NCI-H345 treated with DMSO at 0.1 percent for 48 hours (cell line): ENCODE results near the gene UBE2E1.
"Not testable (repeated sequence)": the region's sequence is repeated elsewhere in the genome, so short reads cannot be mapped to it uniquely, and the experiment has no call there.

Experiments
- DNase-seq: peaks from one replicate; lab custom pipeline; 2025; ENCODE audit not compliant: unreplicated experiment; lab: John Stamatoyannopoulos, UW

The UBE2E1 gene

DNA sequence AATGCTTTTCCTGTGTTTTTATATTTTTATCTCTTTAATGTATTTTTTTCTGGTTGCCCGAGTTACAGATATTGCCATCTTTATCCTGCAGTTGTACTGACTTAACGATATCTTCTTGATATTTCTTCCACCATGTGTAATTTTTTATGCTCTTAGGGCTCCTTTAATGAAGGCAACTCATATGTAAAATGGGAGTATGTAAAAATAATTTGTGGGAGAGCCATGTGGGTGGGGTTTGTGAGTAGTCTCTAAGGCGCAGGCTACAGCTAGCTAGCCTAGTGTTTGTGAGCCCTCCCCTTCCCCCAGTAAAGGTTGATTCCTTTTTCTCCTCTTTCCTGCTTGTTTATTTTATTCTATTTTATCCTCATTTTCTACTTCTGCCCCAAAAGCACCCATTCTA is 38.1 kb downstream of the UBE2E1 start:
- DNase-seq = no peak

DNA sequence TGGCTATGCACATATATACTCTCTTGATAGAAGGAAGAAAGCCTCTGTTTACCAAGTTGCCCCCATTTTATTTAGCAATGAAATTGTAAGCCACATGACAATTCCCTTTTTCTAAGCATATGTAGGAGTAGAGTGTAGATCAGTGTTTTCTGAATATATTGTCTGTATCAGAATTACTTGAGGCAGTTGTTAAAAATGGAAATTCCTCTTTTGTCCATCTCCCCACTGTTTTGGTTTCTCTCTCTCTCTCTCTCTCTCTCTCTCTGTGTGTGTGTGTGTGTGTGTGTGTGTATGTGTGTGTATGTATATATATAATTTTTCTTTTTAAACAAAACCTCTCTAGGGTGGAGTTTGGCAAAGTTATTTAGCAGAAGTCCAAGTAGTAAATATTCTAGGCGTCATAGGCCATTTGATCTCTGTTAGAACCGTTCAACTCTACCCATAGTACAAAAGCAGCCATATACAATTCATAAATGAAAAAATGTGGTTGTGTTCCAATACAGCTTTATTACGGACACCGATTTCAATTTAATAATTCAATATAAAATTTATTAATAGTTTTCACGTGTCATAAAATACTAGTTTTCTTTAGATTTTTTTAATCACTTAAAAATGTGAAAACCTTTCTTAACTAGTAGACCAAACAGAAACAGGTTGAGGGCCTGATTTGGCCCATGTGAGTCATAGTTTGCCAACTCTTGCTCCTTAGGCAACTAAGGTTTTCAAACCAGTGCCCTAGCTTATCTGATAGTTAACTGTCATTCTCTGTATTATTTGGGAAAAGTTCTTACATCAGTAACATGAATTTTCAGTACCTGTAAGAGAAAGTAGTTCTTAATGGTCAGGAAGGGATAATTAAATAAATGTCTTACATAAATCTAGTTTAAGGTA is 39.8 kb downstream of the UBE2E1 start:
- no peak for DNase-seq

DNA sequence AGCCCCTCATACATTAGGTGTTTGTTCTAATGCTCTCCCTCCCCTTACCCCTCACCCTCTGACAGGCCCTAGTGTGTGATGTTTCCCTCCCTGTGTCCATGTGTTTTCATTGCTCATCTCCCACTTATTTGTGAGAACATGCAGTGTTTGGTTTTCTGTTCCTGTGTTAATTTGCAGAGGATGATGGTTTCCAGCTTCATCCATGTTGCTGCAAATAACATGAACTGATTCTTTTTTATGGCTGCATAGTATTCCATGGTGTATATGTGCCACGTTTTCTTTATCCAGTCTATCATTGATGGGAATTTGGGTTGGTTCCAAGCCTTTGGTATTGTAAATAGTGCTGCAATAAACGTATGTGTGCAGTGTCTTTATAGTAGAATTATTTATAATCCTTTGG is 43.7 kb downstream of the UBE2E1 start:
- DNase-seq = not testable (repeated sequence)

DNA sequence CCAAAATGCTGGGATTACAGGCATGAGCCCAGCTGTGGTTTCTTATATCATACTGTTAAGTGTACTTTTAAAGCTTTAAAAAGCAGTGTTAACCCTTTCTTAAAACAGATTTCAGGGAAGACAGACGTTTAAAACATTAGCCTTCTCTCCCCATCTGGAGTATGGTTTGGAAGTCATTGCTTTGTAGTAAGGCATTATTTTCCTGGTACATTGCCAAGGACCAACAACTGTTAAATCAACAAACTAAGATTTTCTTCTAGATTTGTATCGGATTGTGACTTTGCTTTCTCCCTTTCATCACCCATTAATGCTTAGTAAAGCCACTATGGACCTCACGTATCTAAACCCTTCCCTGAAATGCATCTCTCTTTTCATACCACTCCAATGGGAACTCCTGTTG is 50.5 kb downstream of the UBE2E1 start:
- DNase-seq = no peak

DNA sequence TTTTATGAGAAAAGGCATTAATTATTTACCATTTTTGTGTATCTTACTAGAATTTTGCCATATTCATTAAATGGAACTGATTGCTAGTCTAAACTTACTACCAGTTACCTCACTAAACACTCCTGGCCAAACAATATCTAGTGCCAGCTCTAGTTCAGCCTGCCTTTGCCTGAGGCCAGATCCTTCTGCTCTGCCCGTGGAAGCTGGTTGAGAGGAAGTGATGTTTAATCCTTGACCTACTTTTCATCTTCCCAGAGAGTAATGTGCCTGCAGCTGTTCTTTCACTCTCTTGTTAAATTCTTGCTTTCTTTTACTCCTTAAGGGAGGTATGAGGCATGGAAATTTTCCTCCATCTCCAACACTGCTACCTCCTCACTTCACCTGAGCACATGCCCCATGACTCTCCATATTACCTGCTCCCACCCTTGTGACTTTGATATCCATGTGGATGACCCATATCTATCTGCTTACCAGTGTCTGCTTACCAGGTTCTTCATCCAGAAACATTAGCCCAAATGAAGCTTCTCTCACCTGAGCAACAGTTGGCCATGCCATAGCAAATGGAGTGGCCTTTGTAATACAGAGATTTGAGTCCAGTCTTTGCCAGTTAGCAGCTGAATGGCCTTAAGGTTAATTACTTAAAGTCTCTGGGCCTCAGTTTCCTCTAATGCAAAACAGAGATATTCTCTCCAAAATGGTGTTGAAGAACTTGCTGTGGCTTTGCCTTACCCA is 53.4 kb downstream of the UBE2E1 start:
- DNase-seq = no peak

DNA sequence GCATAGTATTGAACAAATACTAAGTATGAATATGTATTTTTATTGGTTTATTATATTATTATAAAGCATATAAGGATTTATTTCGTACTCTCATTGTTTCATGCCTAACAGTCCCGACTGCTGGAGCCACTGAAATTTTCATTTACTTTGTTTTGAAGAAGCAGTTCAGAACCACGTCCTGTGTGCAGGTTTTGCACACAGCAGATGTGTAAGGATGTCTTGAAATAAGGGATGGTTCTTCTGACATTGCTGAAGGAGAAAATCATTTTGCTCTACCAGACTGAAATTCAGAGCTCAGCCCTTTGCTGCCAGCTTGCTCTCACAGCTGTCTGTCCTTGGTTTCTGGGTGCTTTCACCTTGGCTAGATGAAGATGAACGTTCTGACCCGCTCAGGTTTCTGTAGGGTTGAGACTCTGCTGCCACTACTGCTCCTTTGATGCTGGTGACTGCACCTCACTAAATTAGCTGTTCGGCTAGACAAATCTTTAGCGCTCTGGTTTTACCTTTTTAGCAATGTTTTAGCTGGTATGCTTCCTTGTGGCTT is 54.2 kb downstream of the UBE2E1 start:
- no peak for DNase-seq

DNA sequence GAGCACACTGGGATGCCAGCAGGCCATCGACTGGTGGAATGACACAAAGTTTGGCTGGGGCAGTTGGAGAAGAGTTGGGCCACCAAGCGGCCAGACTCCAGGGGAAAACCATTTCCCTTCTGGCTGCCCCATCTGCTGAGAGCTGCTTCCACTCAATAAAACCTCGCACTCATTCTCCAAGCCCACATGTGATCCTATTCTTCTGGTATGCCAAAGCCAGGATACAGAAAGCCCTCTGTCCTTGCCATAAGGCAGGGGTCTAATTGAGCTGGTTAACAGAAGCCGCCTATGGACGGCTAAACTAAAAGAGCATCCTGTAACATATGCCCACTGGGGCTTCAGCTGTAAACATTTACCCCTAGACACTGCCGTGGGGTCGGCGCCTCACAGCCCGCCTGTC is 55.9 kb downstream of the UBE2E1 start:
- no peak for DNase-seq

DNA sequence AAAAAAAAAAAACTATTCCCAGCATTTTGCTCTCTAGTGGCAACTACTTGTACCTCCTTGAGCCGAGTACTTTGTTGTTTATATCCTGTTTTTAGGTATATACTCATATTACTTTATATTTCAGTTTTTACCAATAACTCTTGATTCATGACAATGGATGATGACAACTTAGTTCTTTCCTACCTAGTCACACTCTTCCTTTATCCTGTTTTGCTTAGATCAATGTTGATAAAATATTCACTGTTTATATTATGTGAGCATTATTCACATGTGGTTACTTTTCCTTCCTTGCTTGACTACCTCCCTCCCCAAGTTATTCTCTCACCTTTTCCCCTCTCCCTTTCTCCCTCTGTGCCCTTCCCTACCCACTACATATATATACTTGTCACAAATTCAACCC is 57.3 kb downstream of the UBE2E1 start:
- no peak for DNase-seq

DNA sequence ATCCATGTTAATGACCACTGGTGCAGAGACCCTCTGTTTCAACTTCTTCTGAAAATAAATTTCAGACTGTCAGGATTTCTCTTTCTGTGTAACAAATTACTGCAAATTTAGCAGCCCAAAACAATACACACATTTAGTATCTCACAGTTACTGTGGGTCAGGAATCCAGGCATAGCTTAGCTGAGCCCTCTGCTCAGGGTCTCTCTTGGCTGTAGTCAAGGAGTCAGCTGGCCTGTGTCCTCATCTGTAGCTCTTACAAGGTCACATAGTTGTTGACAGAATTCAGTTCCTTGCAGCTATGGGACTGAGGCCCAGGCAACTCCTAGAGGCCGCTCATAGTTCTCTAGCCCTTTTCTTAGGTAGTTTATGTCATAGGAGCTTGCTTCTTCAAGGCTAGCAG is 59.2 kb downstream of the UBE2E1 start:
- DNase-seq = no peak

DNA sequence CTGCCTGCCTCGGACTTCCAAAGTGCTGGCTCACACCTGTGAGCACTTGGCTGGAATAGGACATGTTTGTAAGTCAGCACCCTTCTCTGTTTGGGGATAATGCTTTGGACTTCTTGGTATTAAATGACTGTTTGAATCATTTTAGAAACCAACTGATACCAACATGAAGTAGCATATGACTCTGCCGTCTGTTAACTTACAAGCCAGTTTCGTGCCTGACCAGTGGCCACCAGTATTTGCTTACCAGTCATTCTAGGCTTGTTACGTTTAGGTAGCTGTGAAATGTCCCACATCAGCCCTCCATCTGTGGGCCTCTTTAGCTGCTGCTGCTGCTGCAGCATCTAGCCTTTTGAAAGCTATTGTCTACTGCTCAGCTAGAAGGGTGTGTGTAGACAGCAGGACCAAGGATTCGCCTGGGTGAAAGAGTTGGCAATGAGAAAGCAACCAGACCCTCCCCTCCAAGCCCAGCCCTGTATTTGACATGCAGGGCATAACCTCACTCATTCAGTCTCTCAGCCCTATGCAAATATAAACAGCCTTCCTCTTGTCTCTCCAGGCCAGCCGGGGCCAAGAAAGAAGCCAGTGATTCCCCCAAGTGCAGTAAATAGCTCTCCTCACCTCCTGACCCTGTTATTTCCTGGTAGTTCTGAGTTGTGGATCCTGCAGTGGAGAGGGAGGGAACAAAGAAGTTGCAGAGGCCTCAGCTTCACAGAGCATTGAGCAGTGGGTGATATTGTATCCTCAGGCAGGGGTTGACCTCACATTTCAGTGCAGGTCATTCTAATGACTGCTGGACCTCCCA is 60.0 kb downstream of the UBE2E1 start:
- no peak for DNase-seq

DNA sequence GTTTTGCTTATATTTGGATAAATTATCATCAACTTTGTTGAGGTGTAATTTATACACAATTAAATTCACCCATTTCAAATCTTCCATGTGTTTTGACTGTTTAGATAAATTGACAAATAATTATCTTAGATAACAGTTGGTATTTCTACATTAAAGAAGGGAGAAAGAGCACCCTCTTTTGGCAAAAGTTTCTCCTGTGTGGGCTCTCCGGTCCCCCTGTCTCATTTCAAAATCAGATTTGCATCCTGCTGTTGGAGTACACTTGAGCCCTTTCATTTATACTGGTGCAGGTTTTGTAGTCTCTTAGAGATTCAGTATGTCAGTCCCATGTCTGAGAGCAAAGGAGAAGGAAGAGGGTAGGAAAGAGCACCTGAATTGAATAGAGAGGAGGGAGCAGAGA is 61.6 kb downstream of the UBE2E1 start:
- no peak for DNase-seq

DNA sequence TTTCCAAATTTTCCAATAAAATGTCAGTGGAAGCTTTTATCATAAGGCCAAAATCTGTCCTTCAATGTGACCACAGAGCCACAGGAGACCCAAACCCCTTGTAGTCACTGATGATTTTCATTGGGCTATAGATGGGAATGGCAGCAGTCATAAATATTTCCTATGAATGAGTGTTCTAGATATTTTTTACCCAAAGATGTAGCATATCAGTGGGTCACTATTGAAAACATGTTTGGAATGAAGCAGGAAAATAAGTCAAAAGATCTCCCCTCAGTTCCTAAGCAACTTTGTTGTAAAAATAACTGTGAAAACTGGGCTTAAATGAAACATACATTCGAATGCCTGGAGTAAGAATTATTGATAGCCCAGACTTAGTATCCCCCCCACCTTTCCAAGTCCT is 62.1 kb downstream of the UBE2E1 start:
- no peak for DNase-seq

DNA sequence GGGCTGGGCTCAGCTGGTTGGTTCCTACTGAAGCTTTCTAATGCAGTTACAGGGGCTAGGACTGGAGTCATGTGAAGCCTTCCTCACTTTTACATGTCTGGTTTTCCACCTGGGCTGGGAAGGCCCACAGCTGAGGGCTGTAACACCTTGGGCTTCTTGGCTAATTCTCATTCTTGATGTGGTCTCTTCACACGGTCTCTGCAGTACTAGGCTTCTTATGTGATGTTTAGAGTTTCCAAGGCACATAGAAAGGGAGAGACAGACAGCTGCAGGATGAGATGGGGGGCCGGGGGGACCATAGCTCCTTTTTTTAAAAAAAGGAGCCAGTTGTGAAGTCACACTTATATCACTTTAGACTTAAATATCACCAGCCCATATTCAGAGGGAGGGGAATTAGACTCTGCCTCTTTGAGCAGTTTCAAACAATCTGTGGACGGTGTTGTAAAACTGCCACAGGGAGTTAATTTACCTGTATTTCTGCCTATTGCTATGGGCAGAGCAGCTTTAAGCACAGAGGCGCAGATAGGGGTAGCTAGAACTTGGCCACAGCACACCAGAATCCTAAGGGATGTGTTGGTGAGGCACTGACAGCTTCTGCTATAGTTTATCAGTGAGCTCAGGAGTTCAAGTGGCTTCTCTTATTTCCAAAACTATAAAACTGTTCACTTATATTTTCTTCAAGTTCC is 64.4 kb downstream of the UBE2E1 start:
- no peak for DNase-seq

DNA sequence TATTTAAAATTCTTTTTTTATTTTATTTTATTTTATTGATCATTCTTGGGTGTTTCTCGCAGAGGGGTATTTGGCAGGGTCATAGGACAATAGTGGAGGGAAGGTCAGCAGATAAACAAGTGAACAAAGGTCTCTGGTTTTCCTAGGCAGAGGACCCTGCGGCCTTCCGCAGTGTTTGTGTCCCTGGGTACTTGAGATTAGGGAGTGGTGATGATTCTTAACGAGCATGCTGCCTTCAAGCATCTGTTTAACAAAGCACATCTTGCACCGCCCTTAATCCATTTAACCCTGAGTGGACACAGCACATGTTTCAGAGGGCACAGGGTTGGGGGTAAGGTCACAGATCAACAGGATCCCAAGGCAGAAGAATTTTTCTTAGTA is 64.9 kb downstream of the UBE2E1 start:
- DNase-seq = not testable (repeated sequence)

DNA sequence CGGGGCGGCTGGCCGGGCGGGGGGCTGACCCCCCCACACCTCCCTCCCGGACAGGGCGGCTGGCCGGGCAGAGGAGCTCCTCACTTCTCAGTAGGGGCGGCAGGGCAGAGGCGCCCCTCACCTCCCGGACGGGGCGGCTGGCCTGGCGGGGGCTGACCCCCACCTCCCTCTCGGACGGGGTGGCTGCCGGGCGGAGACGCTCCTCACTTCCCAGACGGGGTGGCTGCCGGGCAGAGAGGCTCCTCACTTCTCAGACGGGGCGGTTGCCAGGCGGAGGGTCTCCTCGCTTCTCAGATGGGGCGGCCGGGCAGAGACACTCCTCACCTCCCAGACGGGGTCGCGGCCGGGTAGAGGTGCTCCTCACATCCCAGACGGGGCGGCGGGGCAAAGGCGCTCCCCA is 65.6 kb downstream of the UBE2E1 start:
- not testable (repeated sequence) for DNase-seq

DNA sequence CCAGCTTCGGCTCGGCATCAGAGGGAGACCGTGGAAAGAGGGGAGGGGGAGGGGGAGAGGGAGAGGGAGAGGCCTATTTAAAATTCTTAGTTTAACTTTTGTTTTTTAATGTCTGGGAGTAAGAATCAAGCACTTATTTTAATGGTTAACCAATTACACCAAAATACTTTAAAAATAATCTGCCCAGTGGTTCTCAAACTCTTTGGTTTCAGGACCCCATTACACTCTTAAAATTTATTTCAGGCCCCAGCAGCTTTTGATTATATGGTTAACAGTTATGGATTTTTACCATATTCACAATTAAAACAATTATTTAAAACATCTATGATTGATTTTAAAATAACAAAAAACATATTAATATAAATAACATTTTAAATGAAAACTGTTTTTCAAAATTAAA is 66.6 kb downstream of the UBE2E1 start:
- DNase-seq = no peak

DNA sequence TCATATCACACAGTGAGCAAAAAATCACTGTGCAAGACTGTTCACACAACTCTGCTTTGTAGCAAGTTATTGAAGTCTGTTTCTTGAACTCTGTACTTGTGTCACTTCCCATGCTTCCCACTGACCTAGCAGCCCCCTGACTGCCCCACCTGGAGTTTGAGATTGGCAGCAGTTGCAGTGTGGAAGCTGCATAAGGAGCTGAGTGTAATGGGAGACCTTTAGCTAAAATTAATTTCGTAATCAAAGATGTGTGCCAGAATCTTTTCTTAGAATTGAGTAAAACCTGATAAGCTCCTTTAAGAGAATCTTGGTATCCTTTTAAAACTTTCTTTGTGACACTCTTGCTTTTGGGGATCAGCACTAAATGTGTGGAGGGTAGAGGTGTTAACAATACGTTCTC is 68.2 kb downstream of the UBE2E1 start:
- no peak for DNase-seq

DNA sequence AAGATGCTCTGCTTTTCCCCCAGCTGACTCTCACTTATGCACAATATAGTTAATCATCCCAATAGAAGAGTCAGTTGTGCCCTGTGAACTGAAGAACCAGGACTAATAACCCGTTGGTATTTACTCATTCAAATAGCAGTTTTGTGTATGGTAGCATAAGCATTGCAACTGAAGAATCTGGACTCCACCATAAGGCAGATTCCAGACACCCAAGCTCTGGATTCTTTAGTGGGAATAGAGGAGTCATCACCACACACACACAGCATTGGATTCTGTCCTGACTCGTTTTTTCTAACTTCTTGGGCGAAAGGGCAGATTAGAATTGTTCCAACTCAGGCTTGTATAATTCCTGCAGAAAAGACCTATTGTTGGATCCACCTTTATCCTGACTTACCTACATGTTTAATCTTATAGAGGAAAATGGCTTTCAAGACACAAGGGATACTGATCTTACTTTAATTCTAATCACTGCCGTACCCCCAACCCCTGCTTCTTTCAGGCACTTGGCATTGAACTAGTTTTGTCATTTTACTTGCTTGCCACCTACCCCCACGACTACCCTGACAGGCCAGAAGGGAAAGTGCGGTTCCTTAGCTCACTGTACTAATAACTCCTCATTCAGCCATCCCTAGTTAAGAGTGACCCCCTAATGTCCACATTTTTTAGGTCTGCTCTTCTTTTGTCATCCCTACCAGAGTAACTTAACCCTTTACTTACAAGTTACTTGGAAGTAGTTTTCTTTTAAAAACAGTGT is 68.8 kb downstream of the UBE2E1 start:
- DNase-seq = no peak

DNA sequence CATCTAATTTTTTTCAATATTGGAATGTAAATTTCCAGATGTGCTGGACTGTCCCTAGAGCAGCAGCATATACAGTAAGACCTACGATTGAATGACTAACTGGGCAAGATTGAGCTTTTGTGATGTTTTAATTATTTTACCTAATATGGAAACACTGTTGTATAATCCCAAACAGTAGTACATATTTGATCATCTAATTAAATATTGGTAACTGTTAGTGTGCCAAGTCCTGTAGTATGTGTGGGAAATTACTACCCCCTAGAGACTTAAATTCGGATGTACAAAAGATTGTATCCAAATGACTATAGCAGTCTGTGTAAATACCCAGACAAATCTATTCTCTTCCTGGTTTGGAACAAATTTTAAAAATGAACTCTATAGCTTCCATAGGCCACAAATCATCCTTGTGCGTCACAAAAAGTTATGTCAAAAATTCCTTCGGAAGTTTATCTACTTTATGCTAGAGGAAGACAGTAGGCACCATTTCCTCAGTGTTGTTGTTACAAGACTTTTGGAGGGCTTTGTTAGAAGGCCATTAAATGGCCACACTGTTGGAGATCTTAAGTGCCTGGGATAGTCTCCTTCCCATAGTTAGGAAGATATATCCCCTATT is 69.5 kb downstream of the UBE2E1 start:
- DNase-seq = no peak

DNA sequence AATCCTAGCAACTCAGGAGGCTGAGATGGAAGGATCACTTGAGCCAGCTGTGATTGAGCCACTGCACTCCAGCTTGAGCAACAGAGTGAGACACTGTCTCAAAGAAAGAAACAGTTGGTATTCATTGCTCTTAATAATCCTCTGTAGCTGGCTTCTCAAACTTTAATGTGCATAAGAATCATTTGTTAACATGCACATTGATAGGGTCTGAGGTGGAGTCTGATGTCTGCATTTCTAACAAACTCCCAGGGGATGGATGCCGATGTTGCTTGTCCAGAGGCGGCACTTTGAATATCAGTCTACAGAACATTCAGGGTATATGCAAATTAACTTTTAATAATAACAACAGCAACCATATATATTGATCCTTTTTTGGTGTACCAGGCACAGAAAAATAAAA is 71.2 kb downstream of the UBE2E1 start:
- DNase-seq = no peak
